H9 (cell line): ENCODE measurements around the gene PCSK6. TPM values are rescaled to one million over a fixed set of nuclear protein-coding genes. Genes with fewer than 3 reads are reported as not detected.
A peak's percentile ranks its signal among the peaks of the same experiment; 100 is the strongest.

Source experiments
- DNase-seq: peaks from one replicate; pipeline ENCODE4 v3.0.0-alpha.2; 2017
- H2AFZ ChIP-seq: one replicate; pipeline ENCODE4 v1.6.1; 2013; ENCODE audit warnings: mild to moderate bottlenecking, low read length, control low read depth, moderate library complexity
- H2AK5ac ChIP-seq: 2 replicates; pipeline ENCODE4 v1.6.1; 2013; ENCODE audit warnings: low read length, control low read depth, mixed read lengths; ENCODE audit not compliant: insufficient read length
- H2BK120ac ChIP-seq: one replicate; pipeline ENCODE4 v1.6.1; 2013; ENCODE audit warnings: low read depth, mild to moderate bottlenecking, low read length, control low read depth, inconsistent platforms; ENCODE audit not compliant: poor library complexity, severe bottlenecking
- H2BK12ac ChIP-seq: 2 replicates; pipeline ENCODE4 v1.6.1; 2013; ENCODE audit warnings: low read length, control low read depth, mixed read lengths, low read depth; ENCODE audit not compliant: insufficient read length
- H2BK15ac ChIP-seq: 2 replicates; pipeline ENCODE4 v1.6.1; 2013; ENCODE audit warnings: low read depth, low read length, control low read depth
- H2BK20ac ChIP-seq: one replicate; pipeline ENCODE4 v1.6.1; 2013; ENCODE audit warnings: low read depth, mild to moderate bottlenecking, low read length, control low read depth, inconsistent platforms; ENCODE audit not compliant: poor library complexity, severe bottlenecking
- H2BK5ac ChIP-seq: 2 replicates; pipeline ENCODE4 v1.6.1; 2013; ENCODE audit warnings: low read length, control low read depth, mixed read lengths; ENCODE audit not compliant: insufficient read length
- H3K14ac ChIP-seq: 2 replicates; pipeline ENCODE4 v1.6.1; 2013; ENCODE audit warnings: low read length, control low read depth; ENCODE audit not compliant: insufficient read depth
- H3K18ac ChIP-seq: 2 replicates; pipeline ENCODE4 v1.6.1; 2013; ENCODE audit warnings: low read depth, mild to moderate bottlenecking, mixed read lengths, low read length, control low read depth; ENCODE audit not compliant: insufficient read length
- H3K23ac ChIP-seq: 2 replicates; pipeline ENCODE4 v1.6.1; 2013; ENCODE audit warnings: low read length, control low read depth, mixed read lengths, low read depth; ENCODE audit not compliant: insufficient read length
- H3K23me2 ChIP-seq: 2 replicates; pipeline ENCODE4 v1.6.1; 2013; ENCODE audit warnings: low read depth, mild to moderate bottlenecking, mixed read lengths, low read length, control low read depth; ENCODE audit not compliant: insufficient read length, poor library complexity, severe bottlenecking
- H3K27ac ChIP-seq: 2 replicates; pipeline ENCODE4 v1.5.1; 2013; ENCODE audit warnings: low read length, control low read depth, mixed read lengths, low read depth; ENCODE audit not compliant: insufficient read length
- H3K27me3 ChIP-seq: 2 replicates; pipeline ENCODE4 v1.6.1; 2013; ENCODE audit warnings: low read length, control low read depth, inconsistent platforms; ENCODE audit not compliant: insufficient read depth
- H3K4ac ChIP-seq: 2 replicates; pipeline ENCODE4 v1.6.1; 2013; ENCODE audit warnings: low read depth, mild to moderate bottlenecking, control low read depth, inconsistent platforms, low read length, moderate library complexity
- H3K4me1 ChIP-seq: 2 replicates; pipeline ENCODE4 v1.6.1; 2013; ENCODE audit warnings: low read length, control low read depth, inconsistent platforms; ENCODE audit not compliant: insufficient read depth
- H3K4me2 ChIP-seq: 2 replicates; pipeline ENCODE4 v1.6.1; 2013; ENCODE audit warnings: low read length, control low read depth, mixed read lengths; ENCODE audit not compliant: insufficient read length, insufficient read depth
- H3K56ac ChIP-seq: 2 replicates; pipeline ENCODE4 v1.6.1; 2013; ENCODE audit warnings: low read depth, mild to moderate bottlenecking, mixed read lengths, low read length, control low read depth; ENCODE audit not compliant: insufficient read length
- H3K79me1 ChIP-seq: 2 replicates; pipeline ENCODE4 v1.6.1; 2013; ENCODE audit warnings: low read depth, mild to moderate bottlenecking, moderate library complexity, low read length, control low read depth, inconsistent platforms; ENCODE audit not compliant: insufficient read depth, poor library complexity, severe bottlenecking
- H3K79me2 ChIP-seq: 2 replicates; pipeline ENCODE4 v1.6.1; 2013; ENCODE audit warnings: low read length, control low read depth, inconsistent platforms; ENCODE audit not compliant: insufficient read depth
- H3K9ac ChIP-seq: 2 replicates; pipeline ENCODE4 v1.6.1; 2013; ENCODE audit warnings: low read length, control low read depth, mixed read lengths; ENCODE audit not compliant: insufficient read length; ENCODE audit errors: extremely low read depth
- H3K9me3 ChIP-seq: one replicate; pipeline ENCODE4 v1.6.1; 2013; ENCODE audit warnings: low read depth, low read length, inconsistent platforms; ENCODE audit not compliant: control insufficient read depth
- H3T11ph ChIP-seq: one replicate; pipeline ENCODE4 v1.6.1; 2013; ENCODE audit warnings: mild to moderate bottlenecking, low read length, control low read depth, inconsistent platforms
- H4K20me1 ChIP-seq: one replicate; pipeline ENCODE4 v1.6.1; 2013; ENCODE audit not compliant: control insufficient read depth, insufficient read length, insufficient read depth
- H4K5ac ChIP-seq: 2 replicates; pipeline ENCODE4 v1.6.1; 2013; ENCODE audit warnings: low read depth, mild to moderate bottlenecking, mixed read lengths, low read length, control low read depth; ENCODE audit not compliant: insufficient read length
- H4K8ac ChIP-seq: replicated peaks from 2 replicates; pipeline ENCODE4 v1.6.1; 2013; ENCODE audit warnings: low read length, control low read depth, mixed read lengths, low read depth; ENCODE audit not compliant: insufficient read length
- H4K91ac ChIP-seq: 2 replicates; pipeline ENCODE4 v1.6.1; 2013; ENCODE audit warnings: low read depth, mild to moderate bottlenecking, moderate library complexity, mixed read lengths, low read length, control low read depth; ENCODE audit not compliant: insufficient read length
- H3K27ac Mint-ChIP-seq, 3 experiments: 2 replicates in 2 of 3; 3 replicates in 1 of 3; pipeline ENCODE4 v1.8.0; 2020 to 2021; ENCODE audit warnings: mixed read lengths in 3 of 3, mild to moderate bottlenecking in 1 of 3, moderate library complexity in 1 of 3
- H3K27me3 Mint-ChIP-seq: 2 replicates; pipeline ENCODE4 v1.8.0; 2021; ENCODE audit warnings: low read depth, mild to moderate bottlenecking, moderate library complexity, mixed read lengths
- H3K36me3 Mint-ChIP-seq, 3 experiments: 2 replicates in 2 of 3; 3 replicates in 1 of 3; pipeline ENCODE4 v1.8.0; 2020 to 2021; ENCODE audit warnings: low read depth in 3 of 3, mixed read lengths in 3 of 3; ENCODE audit not compliant: insufficient read depth in 1 of 3
- H3K4me1 Mint-ChIP-seq, 2 experiments: 2 replicates each; pipeline ENCODE4 v1.8.0; 2020; ENCODE audit warnings: mixed read lengths in 2 of 2
- H3K4me3 Mint-ChIP-seq, 2 experiments: 2 replicates in 1 of 2; 3 replicates in 1 of 2; pipeline ENCODE4 v1.8.0; 2020 to 2021; ENCODE audit warnings: mild to moderate bottlenecking in 2 of 2, mixed read lengths in 2 of 2, moderate library complexity in 1 of 2
- H3K9me3 Mint-ChIP-seq, 2 experiments: 2 replicates in 1 of 2; 3 replicates in 1 of 2; pipeline ENCODE4 v1.8.0; 2020; ENCODE audit warnings: mild to moderate bottlenecking in 2 of 2, mixed read lengths in 2 of 2, moderate library complexity in 1 of 2
- CTCF ChIP-seq: fragments of 200-600 bp; sonication (generic); conservative IDR thresholded peaks from 3 replicates; pipeline ENCODE4 v1.8.0; 2021; ENCODE audit warnings: antibody characterized with exemption, mild to moderate bottlenecking
- WGBS: extraction: QIAGEN DNeasy Blood & Tissue Kit; methylation state at CpG from one replicate; pipeline ENCODE4 v1.1.7; 2013; ENCODE audit warnings: missing lambda C conversion rate, low lambda C conversion rate, mixed read lengths; ENCODE audit not compliant: insufficient read length; ENCODE audit errors: extremely low coverage; 5-methylcytosine and 5-hydroxymethylcytosine counted together
- total RNA-seq: library from RNA; stranded (reverse); gene quantifications from 2 replicates; pipeline ENCODE4 v1.2.1, GENCODE V29; 2021

The PCSK6 gene
- total RNA-seq, 1 experiment from 2014 or later, result 4.0 TPM

- no peak overlapping the region for H2BK5ac ChIP-seq
- H3K36me3 Mint-ChIP-seq, result peaks cover 1 to 11% (median 2%) of the 10 kb centered on the region in 3 experiments; a peak in 4 of 7 replicates
- no peak for TF ChIP-seq CTCF
- H3K18ac ChIP-seq, result no peak overlapping the region
- no peak overlapping the region for H3K4me2 ChIP-seq
- peaks cover 3 to 14% of the 10 kb centered on the region in 2 experiments; a peak in 3 of 5 replicates for H3K9me3 Mint-ChIP-seq
- H2BK120ac ChIP-seq, result no peak overlapping the region
- no peak for DNase-seq
- H3K27ac Mint-ChIP-seq, result no peak overlapping the region
- peaks cover 16% of the 10 kb centered on the region for H3K27me3 Mint-ChIP-seq
- WGBS, result no CpG with 5 or more reads among the region's 15 CpGs
- H4K5ac ChIP-seq, result no peak overlapping the region
- no peak overlapping the region for H3K23ac ChIP-seq
- H2BK12ac ChIP-seq, result no peak overlapping the region
- no peaks in the 10 kb centered on the region for H3K79me2 ChIP-seq
- no peak overlapping the region for H3K4ac ChIP-seq
- no peak overlapping the region for H2AFZ ChIP-seq
- H4K8ac ChIP-seq, result no peak overlapping the region
- H3K4me3 Mint-ChIP-seq, result no peak overlapping the region
- H3K14ac ChIP-seq, result peak overlapping the region; percentile 68; the same call in 1 of the 2 replicates
- H4K20me1 ChIP-seq, result no peaks in the 10 kb centered on the region
- H3K9ac ChIP-seq, result no peak overlapping the region
- H3K27ac ChIP-seq, result no peak overlapping the region
- no peak overlapping the region for H2BK20ac ChIP-seq
- H2BK15ac ChIP-seq, result no peak overlapping the region
- no peak overlapping the region for H2AK5ac ChIP-seq
- no peak overlapping the region for H3T11ph ChIP-seq
- no peaks in the 10 kb centered on the region for H3K27me3 ChIP-seq
- H3K4me1 Mint-ChIP-seq, result peaks cover 28 to 41% of the 10 kb centered on the region in 2 experiments
- H3K23me2 ChIP-seq, result no peaks in the 10 kb centered on the region
- H4K91ac ChIP-seq, result no peak overlapping the region
- H3K9me3 ChIP-seq, result no peaks in the 10 kb centered on the region
- peaks cover 5% of the 10 kb centered on the region; the same call in 1 of the 2 replicates for H3K4me1 ChIP-seq
- no peaks in the 10 kb centered on the region for H3K79me1 ChIP-seq
- no peak overlapping the region for H3K56ac ChIP-seq
These were observed 120.5 kb downstream of the PCSK6 start for GRCh38 chr15:101368861-101369642.
